ENCODE results near the gene UBE2H. TPM values are rescaled to one million over a fixed set of nuclear protein-coding genes. Genes with fewer than 3 reads are reported as not detected.
"Not testable (repeated sequence)": the region's sequence is repeated elsewhere in the genome, so short reads cannot be mapped to it uniquely, and the experiment has no call there.

Gene UBE2H
- total and polyA plus RNA-seq, 4 donors: 11.9 to 84.2 (median 23.7) TPM

DNA sequence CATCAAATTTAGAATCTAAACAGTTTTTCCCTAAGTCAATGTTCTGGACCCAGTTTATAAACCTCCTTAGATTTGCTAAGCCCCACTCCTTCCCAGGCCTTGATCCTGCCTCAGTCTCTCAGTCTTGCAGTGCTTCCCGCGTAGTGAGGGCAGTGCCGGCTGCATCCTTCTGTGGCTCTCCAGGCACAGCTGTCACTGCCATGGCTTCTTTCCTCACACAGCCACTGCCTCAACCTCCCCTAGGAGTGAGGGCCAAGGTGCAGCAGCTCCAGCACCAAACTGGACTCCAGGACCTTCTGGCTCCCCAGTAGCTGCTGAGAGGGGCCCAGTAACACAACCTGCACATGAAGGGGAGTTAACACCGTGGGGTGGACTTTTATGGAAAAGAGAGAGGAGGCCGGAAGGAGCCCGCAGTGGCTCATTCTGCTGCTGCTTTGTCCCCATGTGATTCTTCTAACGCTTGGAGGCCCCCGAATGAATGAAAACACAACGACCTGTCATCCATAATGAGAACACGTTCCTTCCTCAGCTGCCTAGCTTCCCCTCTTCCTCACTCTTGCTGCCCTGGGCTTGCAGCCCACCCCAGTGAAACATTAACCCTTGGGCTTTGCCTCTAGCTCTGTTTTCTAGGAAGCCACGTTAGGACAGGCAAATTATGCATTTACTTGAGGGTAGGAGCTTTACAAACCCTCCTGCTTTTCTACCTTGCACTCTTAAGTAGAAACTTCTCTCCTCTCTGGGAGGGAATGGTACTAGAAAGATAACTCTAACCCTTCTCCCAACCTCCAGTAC, 16.0 kb upstream of the UBE2H start:
- H3K4me1 ChIP-seq (ENCODE audit: control insufficient read depth in 4 of 4, insufficient read depth in 4 of 4, low read length in 3 of 4): no peaks in the 10 kb centered on the region
- H3K4me3 ChIP-seq (ENCODE audit: low read depth in 1 of 3, low read length in 3 of 3): no peak overlapping the region
- 86% methylated on average over 11 of the region's 11 CpGs for WGBS
- no peak overlapping the region for H3K9ac ChIP-seq (ENCODE audit: low read depth in 1 of 2, low read length in 2 of 2)
- no peaks in the 10 kb centered on the region for H3K9me3 ChIP-seq (ENCODE audit: control insufficient read depth in 4 of 4, low read length in 3 of 4)
- H3K27me3 ChIP-seq (ENCODE audit: control insufficient read depth in 4 of 4, insufficient read depth in 4 of 4, low read length in 3 of 4): no peaks in the 10 kb centered on the region
- H3K36me3 ChIP-seq (ENCODE audit: control insufficient read depth in 4 of 4, insufficient read depth in 3 of 4, low read depth in 1 of 4, low read length in 3 of 4): no peaks in the 10 kb centered on the region
- no peak overlapping the region for H3K27ac ChIP-seq (ENCODE audit: low read depth in 1 of 2, low read length in 2 of 2)
- TF ChIP-seq JUND (IDR thresholded peaks at IDR 0.05) (no peak), YY1 (IDR thresholded peaks at IDR 0.05) (no peak), FOXA2 (IDR thresholded peaks at IDR 0.05) (no peak)
- TF ChIP-seq, protein P1, sequence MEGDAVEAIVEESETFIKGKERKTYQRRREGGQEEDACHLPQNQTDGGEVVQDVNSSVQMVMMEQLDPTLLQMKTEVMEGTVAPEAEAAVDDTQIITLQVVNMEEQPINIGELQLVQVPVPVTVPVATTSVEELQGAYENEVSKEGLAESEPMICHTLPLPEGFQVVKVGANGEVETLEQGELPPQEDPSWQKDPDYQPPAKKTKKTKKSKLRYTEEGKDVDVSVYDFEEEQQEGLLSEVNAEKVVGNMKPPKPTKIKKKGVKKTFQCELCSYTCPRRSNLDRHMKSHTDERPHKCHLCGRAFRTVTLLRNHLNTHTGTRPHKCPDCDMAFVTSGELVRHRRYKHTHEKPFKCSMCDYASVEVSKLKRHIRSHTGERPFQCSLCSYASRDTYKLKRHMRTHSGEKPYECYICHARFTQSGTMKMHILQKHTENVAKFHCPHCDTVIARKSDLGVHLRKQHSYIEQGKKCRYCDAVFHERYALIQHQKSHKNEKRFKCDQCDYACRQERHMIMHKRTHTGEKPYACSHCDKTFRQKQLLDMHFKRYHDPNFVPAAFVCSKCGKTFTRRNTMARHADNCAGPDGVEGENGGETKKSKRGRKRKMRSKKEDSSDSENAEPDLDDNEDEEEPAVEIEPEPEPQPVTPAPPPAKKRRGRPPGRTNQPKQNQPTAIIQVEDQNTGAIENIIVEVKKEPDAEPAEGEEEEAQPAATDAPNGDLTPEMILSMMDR (IDR thresholded peaks at IDR 0.05; ENCODE audit: low read depth, low read length, missing input control): no peak
- no peak for DNase-seq (ENCODE audit: low spot score)

- H3K4me3 ChIP-seq (ENCODE audit: low read depth in 1 of 3, low read length in 3 of 3); H3K36me3 ChIP-seq (ENCODE audit: control insufficient read depth in 4 of 4, insufficient read depth in 3 of 4, low read depth in 1 of 4, low read length in 3 of 4); H3K4me1 ChIP-seq (ENCODE audit: control insufficient read depth in 4 of 4, insufficient read depth in 4 of 4, low read length in 3 of 4); DNase-seq (ENCODE audit: low spot score); H3K9me3 ChIP-seq (ENCODE audit: control insufficient read depth in 4 of 4, low read length in 3 of 4); H3K9ac ChIP-seq (ENCODE audit: low read depth in 1 of 2, low read length in 2 of 2); H3K27ac ChIP-seq (ENCODE audit: low read depth in 1 of 2, low read length in 2 of 2); H3K27me3 ChIP-seq (ENCODE audit: control insufficient read depth in 4 of 4, insufficient read depth in 4 of 4, low read length in 3 of 4): not testable (repeated sequence)
- 96% methylated on average over 4 of the region's 4 CpGs for WGBS
These were observed 7.4 kb upstream of the UBE2H start for GRCh38 chr7:129960204-129960475.

DNA sequence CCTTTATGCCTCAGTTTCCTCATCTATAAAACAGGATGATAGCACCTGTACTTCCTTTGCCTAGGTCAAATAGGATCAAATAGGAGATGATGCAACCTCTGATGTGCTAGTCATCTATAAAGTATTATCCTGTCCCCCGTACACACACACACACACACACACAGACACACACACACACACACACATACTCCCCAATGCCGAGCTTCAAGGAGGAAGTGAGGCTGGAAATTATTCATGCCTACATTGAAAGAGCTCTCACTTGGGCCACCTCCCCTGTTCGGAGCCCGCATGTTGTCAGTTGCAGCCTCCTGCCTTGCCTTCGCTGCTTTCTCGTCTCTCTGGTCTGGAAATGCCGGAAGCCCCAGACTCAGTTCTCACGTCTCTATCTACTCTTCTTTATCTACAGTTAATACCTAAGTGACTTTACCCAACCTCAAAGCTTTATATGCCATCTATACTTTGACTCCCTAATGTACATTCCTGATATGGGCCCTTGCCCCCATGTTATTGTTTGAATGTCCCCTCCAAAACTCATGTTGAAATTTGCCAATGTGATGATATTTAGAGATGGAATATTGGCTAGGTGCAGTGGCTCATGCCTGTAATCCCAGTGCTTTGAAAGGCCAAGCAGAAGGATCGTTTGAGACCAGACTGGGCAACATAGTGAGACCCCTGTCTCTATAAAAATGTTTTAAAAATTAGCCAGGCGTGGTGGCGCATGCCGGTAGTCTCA, 6.9 kb upstream of the UBE2H start:
- H3K36me3 ChIP-seq (ENCODE audit: control insufficient read depth in 4 of 4, insufficient read depth in 3 of 4, low read depth in 1 of 4, low read length in 3 of 4): no peaks in the 10 kb centered on the region
- no peaks in the 10 kb centered on the region for H3K27me3 ChIP-seq (ENCODE audit: control insufficient read depth in 4 of 4, insufficient read depth in 4 of 4, low read length in 3 of 4)
- H3K27ac ChIP-seq (ENCODE audit: low read depth in 1 of 2, low read length in 2 of 2): no peak overlapping the region
- 92% methylated on average over 12 of the region's 12 CpGs for WGBS
- H3K9me3 ChIP-seq (ENCODE audit: control insufficient read depth in 4 of 4, low read length in 3 of 4): no peaks in the 10 kb centered on the region
- no peak overlapping the region for H3K4me3 ChIP-seq (ENCODE audit: low read depth in 1 of 3, low read length in 3 of 3)
- TF ChIP-seq, protein P1 (IDR thresholded peaks at IDR 0.05; ENCODE audit: low read depth, low read length, missing input control): no peak
- no peak for TF ChIP-seq YY1 (IDR thresholded peaks at IDR 0.05)
- TF ChIP-seq RXRA (IDR thresholded peaks at IDR 0.05): no peak
- TF ChIP-seq FOXA2 (IDR thresholded peaks at IDR 0.05): no peak
- no peak for TF ChIP-seq REST (IDR thresholded peaks at IDR 0.05)
- TF ChIP-seq GABPA (IDR thresholded peaks at IDR 0.05 in 1 of 2, conservative IDR thresholded peaks at IDR 0.05 in 1 of 2): no peak
- TF ChIP-seq ATF3 (IDR thresholded peaks at IDR 0.05): no peak
- H3K4me1 ChIP-seq (ENCODE audit: control insufficient read depth in 4 of 4, insufficient read depth in 4 of 4, low read length in 3 of 4): no peaks in the 10 kb centered on the region
- DNase-seq (ENCODE audit: low spot score): no peak
- no peak overlapping the region for H3K9ac ChIP-seq (ENCODE audit: low read depth in 1 of 2, low read length in 2 of 2)
